Measurements from ENCODE around the gene H1-8. TPM values are rescaled to one million over a fixed set of nuclear protein-coding genes. Genes with fewer than 3 reads are reported as not detected.
"Not testable (repeated sequence)": the region's sequence is repeated elsewhere in the genome, so short reads cannot be mapped to it uniquely, and the experiment has no call there.

H1-8 gene
- total RNA-seq (2014; rRNA removed; shearing (Covaris generic)): not detected in 2 replicates

GRCh38 chr3:129543156-129543790 is at the start of gene H1-8:
TSS of gene H1-8 (plus strand) at chr3:129543175. CDS start at chr3:129543219, 44 bp downstream.
- in situ Hi-C loops (cut with HindIII; ENCODE audit: low sequenced_read_pairs): no loop called here
- no peak for DNase-seq (ENCODE audit: low spot score)

GRCh38 chr3:129493206-129493605 is 49.8 kb upstream of the H1-8 start:
- DNase-seq (ENCODE audit: low spot score): no peak
- in situ Hi-C loops (cut with HindIII; ENCODE audit: low sequenced_read_pairs): no loop called here

- in situ Hi-C loops (cut with HindIII; ENCODE audit: low sequenced_read_pairs); DNase-seq (ENCODE audit: low spot score): not testable (repeated sequence)
Observed at GRCh38 chr3:129494499-129494898, 48.5 kb upstream of the H1-8 start.

GRCh38 chr3:129495006-129495639 is 47.9 kb upstream of the H1-8 start:
- DNase-seq (ENCODE audit: low spot score); in situ Hi-C loops (cut with HindIII; ENCODE audit: low sequenced_read_pairs): not testable (repeated sequence)

GRCh38 chr3:129497876-129498275 is 45.1 kb upstream of the H1-8 start:
- in situ Hi-C loops (cut with HindIII; ENCODE audit: low sequenced_read_pairs); DNase-seq (ENCODE audit: low spot score): not testable (repeated sequence)

GRCh38 chr3:129498603-129499488 is 44.1 kb upstream of the H1-8 start:
- DNase-seq (ENCODE audit: low spot score); in situ Hi-C loops (cut with HindIII; ENCODE audit: low sequenced_read_pairs): not testable (repeated sequence)

GRCh38 chr3:129499604-129500333 is 43.2 kb upstream of the H1-8 start:
- in situ Hi-C loops (cut with HindIII; ENCODE audit: low sequenced_read_pairs); DNase-seq (ENCODE audit: low spot score): not testable (repeated sequence)

- no peak for DNase-seq (ENCODE audit: low spot score)
- in situ Hi-C loops (cut with HindIII; ENCODE audit: low sequenced_read_pairs): no loop called here
Observed at GRCh38 chr3:129500334-129500658, 42.7 kb upstream of the H1-8 start.

- in situ Hi-C loops (cut with HindIII; ENCODE audit: low sequenced_read_pairs): no loop called here
- DNase-seq (ENCODE audit: low spot score): no peak
Observed at GRCh38 chr3:129501630-129502029, 41.3 kb upstream of the H1-8 start.

GRCh38 chr3:129502641-129503408 is 40.1 kb upstream of the H1-8 start:
- peak; percentile 50 for DNase-seq (ENCODE audit: low spot score)
- in situ Hi-C loops (cut with HindIII; ENCODE audit: low sequenced_read_pairs): no loop called here

GRCh38 chr3:129503471-129504291 is 39.3 kb upstream of the H1-8 start:
- no peak for DNase-seq (ENCODE audit: low spot score)
- in situ Hi-C loops (cut with HindIII; ENCODE audit: low sequenced_read_pairs): no loop called here

GRCh38 chr3:129504471-129505100 is 38.4 kb upstream of the H1-8 start:
- no peak for DNase-seq (ENCODE audit: low spot score)
- in situ Hi-C loops (cut with HindIII; ENCODE audit: low sequenced_read_pairs): no loop called here

GRCh38 chr3:129505341-129505740 is 37.6 kb upstream of the H1-8 start:
- in situ Hi-C loops (cut with HindIII; ENCODE audit: low sequenced_read_pairs): no loop called here
- DNase-seq (ENCODE audit: low spot score): peak; percentile 88

- in situ Hi-C loops (cut with HindIII; ENCODE audit: low sequenced_read_pairs): no loop called here
- DNase-seq (ENCODE audit: low spot score): no peak
Observed at GRCh38 chr3:129506231-129506742, 36.7 kb upstream of the H1-8 start.

- in situ Hi-C loops (cut with HindIII; ENCODE audit: low sequenced_read_pairs): no loop called here
- DNase-seq (ENCODE audit: low spot score): peak; percentile 83
Observed at GRCh38 chr3:129507181-129507831, 35.7 kb upstream of the H1-8 start.

- DNase-seq (ENCODE audit: low spot score): no peak
- in situ Hi-C loops (cut with HindIII; ENCODE audit: low sequenced_read_pairs): no loop called here
Observed at GRCh38 chr3:129512595-129512994, 30.4 kb upstream of the H1-8 start.

- no peak for DNase-seq (ENCODE audit: low spot score)
- in situ Hi-C loops (cut with HindIII; ENCODE audit: low sequenced_read_pairs): no loop called here
Observed at GRCh38 chr3:129513705-129514104, 29.3 kb upstream of the H1-8 start.
